Nucleus accumbens (tissue), 56 donors: Measurements from ENCODE around the gene PROM1.
A peak's percentile ranks its signal among the peaks of the same experiment; 100 is the strongest.

Experiments
- DNase-seq, 56 donors: peaks; one replicate each; lab custom pipeline; 2025; lab: John Stamatoyannopoulos, UW

Gene PROM1

DNA sequence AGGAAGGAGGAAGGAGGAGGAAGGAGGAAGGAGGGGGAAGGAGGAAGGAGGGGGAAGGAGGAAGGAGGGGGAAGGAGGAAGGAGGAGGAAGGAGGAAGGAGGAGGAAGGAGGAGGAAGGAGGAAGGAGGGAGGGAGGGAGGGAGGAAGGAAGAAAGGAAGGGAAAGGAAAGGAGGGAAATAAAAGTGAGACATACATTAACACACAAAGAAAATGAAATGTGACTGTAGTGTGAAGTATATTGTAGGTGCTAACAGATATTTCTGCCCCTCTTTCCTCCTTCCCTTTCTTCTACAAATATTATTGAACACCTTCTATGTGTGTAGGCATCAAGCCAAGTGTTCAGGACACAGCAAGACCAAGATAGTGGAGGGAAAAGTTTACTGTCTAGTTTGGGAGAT is 26.4 kb upstream of the PROM1 start:
- no peak for DNase-seq

DNA sequence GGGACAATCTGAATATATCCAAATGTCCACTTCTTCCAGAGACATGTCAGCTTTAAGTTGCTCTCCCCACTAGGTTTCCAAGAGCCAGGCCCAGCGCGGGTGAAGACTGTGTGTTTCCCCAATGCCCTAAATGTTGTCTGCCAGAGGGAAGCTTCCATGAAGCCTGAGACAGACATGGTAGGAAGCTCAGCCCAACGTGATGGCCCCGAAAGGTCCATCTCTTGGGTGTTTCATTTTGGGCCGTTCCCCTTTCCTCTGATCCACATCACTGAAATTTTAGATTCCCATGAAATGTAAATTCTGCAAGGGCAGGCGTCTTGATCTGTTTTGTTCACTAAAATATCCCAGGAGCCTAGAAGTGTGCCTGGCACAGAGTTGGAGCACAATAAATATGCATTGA is 25.4 kb upstream of the PROM1 start:
- DNase-seq, result no peak

GRCh38 chr4:16106956-16107355 is 23.1 kb upstream of the PROM1 start:
- no peak for DNase-seq

DNA sequence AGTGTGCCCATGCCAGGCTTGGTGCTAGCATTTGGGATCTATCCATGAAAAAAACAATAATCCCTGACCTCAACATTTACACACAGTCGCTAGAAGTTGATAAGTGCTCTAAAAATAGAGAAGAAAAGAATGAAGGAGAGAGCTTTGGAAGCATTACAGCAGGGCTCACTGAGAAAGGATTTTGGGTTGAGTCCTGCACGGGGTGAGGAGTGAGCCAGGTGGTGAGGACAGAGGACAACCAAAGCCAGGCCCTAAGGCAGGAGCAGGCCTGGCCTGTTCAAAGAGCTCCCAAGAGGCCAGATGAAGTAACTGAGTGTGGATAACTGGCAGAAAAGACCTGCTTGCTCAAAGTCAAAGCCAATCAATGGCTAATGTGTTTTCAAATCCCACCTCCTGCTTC is 20.7 kb upstream of the PROM1 start:
- no peak for DNase-seq

DNA sequence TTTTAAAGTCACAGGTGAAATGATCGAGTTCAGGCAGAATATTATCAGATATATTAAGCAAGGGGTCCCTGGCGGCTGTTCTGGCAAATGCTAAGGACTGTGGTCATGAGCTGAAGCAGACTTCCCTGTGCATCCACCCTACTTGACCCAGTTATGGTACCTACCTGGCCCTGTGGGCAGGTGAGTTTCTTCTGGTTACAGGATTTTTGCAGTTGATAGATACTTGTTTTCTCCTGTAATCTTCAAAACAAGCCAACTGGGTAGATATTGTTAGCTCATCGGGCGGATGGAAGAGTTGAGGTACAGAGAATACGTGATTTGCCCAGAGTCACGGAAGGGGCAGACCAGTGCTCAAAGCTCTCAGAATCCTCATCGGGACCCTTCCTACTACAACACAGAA is 18.5 kb upstream of the PROM1 start:
- DNase-seq, result no peak

DNA sequence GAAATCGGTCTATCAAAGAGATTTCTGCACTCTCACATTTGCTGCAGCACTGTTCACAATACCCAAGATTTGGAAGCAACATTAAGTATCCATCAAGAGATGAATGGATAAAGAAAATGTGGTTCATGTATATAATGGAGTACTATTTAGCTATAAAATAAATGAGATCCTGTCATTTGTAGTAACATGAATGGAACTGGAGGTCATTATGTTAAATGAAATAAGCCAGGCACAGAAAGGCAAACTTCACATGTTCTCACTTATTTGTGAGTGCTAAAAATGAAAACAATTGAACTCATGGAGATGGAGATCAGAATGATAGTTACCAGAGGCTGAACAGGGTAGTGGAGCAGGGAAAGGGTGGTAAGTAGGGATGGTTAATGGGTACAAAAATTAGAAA is 17.0 kb upstream of the PROM1 start:
- no peak for DNase-seq

GRCh38 chr4:16092682-16093319 is 9.0 kb upstream of the PROM1 start:
- DNase-seq, result no peak

DNA sequence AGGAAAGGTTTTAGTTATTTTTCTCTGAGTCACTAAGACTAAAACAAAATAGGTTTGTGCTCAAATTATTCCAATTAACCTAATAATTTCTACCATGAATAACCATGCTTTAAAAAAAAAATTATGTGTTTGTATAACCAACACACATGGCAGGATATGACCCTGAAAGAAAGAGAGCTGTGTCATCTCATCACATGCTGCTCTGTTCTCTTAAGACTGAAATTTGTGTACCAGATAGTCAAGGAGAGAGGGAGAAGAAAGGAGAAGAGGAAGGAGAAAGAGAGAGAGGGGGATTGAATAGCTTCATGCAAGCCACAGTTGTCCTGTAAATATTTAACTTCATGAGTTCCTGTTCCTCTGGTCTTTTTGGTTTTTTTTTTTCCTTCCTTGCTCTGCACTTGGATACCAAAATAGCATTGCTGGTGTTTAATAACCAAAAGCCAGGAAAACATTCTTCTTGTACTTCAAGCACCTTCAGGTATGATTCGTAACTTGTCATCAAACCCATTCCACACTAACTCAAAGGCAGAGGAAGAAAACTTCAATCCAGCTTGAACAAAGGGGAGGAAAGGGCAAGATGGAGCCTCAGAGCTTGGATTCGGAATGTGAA is 6.4 kb upstream of the PROM1 start:
- DNase-seq, result no peak

GRCh38 chr4:16089156-16089555 is 5.3 kb upstream of the PROM1 start:
- DNase-seq, result no peak

DNA sequence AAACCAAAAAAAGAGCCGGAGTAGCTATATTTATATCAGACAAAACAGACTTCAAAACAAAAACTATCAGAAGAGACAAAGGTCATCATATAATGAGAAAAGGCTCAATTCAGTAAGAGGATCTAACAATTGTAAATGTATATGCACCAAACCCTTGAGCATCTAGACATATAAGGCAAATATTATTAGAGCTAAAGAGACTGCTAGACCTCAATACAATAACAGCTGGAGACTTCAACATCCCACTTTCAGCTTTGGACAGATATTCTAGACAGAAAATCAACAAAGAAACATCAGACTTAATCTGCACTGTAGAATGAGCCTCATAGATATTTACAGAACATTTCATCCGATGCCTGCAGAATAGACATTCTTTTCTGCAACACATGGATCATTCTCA is 4.8 kb upstream of the PROM1 start:
- DNase-seq, result no peak

DNA sequence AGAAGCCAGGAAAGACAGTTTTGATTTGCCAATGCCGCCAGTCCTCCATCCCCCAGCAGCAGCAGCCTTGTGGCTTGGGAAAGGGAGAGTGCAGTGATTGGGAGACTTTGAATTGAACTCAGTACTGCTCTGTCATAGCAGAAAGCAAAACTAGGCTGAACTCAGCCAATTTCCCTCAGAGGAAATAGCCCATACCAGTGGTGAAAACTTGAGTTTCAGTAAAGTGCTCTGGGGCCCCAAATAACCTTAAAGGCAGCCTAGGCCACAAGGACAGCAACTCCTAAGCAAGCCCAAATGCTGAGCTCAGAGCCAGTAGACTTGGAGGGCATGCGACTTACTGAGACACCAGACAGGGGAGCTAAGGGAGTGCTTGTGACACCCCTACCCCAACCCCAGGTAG is 2.0 kb upstream of the PROM1 start:
- DNase-seq, result no peak

DNA sequence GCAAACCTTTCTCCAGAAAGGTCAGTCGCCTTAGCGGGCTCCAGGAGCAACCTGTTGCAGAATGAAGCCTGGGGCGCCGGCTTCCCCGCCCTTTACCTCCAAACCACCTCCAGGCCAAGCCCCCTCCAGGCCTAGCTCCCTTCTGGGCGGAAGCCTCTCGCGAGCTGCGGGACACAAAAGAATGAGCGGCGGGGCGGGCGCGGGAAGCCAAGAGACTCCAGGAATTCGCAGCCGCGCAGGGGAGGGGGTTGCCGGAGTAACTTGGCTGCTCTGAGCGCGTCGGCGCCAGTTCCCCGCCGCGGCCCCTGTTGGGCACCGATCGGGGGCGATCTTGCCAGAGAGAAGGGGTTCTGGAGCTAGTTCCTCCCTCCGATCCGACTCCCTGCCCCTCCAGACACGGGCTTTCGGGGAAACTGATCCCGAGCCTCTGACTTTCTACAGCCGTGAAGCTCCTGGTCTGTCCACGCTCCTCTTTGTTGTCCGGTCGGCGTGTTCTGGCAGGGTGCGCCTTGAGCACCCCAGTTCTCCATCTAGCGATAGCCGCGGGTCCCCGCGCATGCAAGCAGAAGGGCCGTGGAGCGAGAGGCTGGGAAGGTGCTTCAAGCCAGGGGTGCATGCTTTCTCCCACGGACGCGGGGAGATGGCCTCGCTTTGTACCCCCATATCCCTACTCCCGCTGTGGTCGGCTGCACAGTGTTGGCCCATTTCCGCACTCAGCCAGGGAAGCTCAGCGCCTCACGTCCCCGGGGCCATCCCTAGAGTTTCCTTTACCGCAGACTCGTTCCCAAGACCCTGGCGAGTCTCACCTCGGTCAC is 1.2 kb downstream of the PROM1 start:
- DNase-seq, result peak in 11 of 56 donors; percentile 4 to 41 (median 11)

DNA sequence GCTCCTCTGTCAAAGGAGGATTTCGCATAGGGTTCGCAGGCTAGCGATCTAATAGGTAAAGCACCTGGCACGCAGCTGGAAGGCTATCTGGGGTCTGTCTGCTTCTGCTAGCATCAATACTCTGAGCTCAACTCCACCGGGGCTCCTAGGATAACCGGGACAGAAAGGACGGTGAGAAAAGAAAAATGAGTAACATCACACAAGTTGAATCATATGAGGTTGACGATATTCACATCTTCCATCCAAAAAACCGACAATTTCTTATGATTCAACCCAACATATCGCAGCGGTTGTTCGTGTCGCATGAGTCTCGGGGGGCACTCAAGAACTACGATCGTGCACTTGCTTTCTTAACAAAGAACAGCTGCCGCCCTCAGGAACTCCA is 1.8 kb downstream of the PROM1 start:
- DNase-seq, result no peak

GRCh38 chr4:16079046-16079445 is 4.8 kb downstream of the PROM1 start:
- DNase-seq, result no peak

GRCh38 chr4:16078195-16078760 is 5.5 kb downstream of the PROM1 start:
- no peak for DNase-seq

GRCh38 chr4:16077786-16078185 is 6.0 kb downstream of the PROM1 start:
- no peak for DNase-seq

GRCh38 chr4:16075975-16076757 is 7.7 kb downstream of the PROM1 start:
- no peak for DNase-seq

DNA sequence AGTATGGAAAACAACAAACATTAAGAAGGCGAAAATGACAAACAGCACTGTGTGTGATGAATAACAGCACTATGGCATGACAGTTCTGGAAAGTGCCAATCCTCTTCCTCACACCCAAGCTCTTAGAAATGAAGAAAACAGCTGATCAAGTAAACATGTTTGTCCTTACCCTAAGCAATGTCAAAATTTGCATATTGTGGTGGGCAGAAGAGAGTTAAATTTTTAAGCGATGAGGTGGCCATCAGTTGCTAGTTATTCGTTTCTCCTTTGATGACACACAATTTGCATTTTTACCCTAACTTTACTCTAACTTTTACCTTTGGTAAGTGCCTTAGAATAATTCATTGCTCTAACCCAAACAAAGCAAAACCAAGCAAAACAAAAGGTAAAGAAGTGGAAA is 8.8 kb downstream of the PROM1 start:
- DNase-seq, result no peak

GRCh38 chr4:16072168-16072567 is 11.7 kb downstream of the PROM1 start:
- no peak for DNase-seq

DNA sequence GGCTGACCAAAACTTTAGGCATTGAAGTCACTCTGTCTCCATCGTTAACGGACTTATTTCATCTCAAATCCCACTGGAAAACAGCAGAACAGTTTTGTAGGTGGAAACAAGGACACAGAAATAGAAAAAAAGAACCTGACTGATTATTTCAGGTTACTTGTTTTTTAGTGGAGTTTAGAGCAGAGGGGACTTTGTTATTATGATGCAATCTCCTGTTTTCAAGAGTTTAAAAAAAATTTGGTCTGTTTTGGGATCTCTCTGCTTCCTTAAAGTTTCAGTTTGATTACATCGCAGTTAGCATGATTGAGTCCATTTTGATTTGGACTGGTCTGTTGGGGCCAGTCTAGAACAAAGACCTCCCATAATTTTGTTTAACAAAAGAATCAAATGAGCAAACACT is 13.6 kb downstream of the PROM1 start:
- no peak for DNase-seq

DNA sequence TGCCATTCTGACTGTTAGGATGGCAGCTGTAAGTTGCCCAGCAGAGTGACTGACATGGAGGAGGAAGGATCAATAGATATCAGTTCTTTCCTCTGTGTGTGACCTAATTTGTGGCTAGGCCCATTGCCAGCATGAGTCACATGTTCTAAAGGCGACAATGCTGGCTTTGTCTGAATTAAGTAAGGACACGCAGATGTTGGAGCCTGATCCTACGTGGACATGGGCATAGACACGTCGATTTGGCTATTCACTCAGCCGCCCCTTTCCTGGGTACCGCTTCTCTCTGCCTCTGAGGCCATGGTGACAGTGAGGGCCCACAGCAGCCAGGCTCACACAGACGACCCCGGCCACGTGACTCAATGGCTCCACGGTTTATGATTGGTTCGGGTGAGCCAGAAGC is 16.3 kb downstream of the PROM1 start:
- DNase-seq, result peak in 48 of 56 donors; percentile 8 to 88 (median 53)
